ENCODE results near the gene BEX3. TPM values are rescaled to one million over a fixed set of nuclear protein-coding genes. Genes with fewer than 3 reads are reported as not detected.
"Not testable (repeated sequence)": the region's sequence is repeated elsewhere in the genome, so short reads cannot be mapped to it uniquely, and the experiment has no call there.

BEX3 gene
- total RNA-seq, 4 donors from 2014 or later: 43.8 to 71.7 (median 51.3) TPM

GRCh38 chrX:103404231-103405008 lies 28.1 kb downstream of the BEX3 start:
- TF ChIP-seq POLR2A (IDR thresholded peaks at IDR 0.05) (no peak), POLR2AphosphoS5 (IDR thresholded peaks at IDR 0.05) (no peak), EP300 (IDR thresholded peaks at IDR 0.05) (no peak), CTCF (IDR thresholded peaks at IDR 0.05) (no peak)

GRCh38 chrX:103405009-103405333 lies 28.6 kb downstream of the BEX3 start:
- Histone ChIP-seq H3K4me3 (peak overlapping the region; percentile 48), H3K4me1 (no peaks in the 10 kb centered on the region), H3K9me3 (no peaks in the 10 kb centered on the region), H3K36me3 (no peaks in the 10 kb centered on the region), H3K27ac (no peak overlapping the region), H3K27me3 (no peaks in the 10 kb centered on the region)
- DNase-seq (ENCODE audit: low spot score in 2 of 2): no peak
- WGBS: 22% methylated on average over 6 of the region's 7 CpGs
- TF ChIP-seq EP300 (IDR thresholded peaks at IDR 0.05): no peak
- TF ChIP-seq CTCF (IDR thresholded peaks at IDR 0.05): no peak
- no peak for TF ChIP-seq POLR2AphosphoS5 (IDR thresholded peaks at IDR 0.05)
- no peak for TF ChIP-seq POLR2A (IDR thresholded peaks at IDR 0.05)

More at GRCh38 chrX:103404231-103405008, 28.1 kb downstream of the BEX3 start:
- peak in 1 of 2 donors; percentile 78 for DNase-seq (ENCODE audit: low spot score in 2 of 2)
- no peaks in the 10 kb centered on the region for H3K4me1 ChIP-seq
- no peaks in the 10 kb centered on the region for H3K27me3 ChIP-seq
- 20% methylated on average over 13 of the region's 19 CpGs for WGBS
- H3K27ac ChIP-seq: no peak overlapping the region
- no peaks in the 10 kb centered on the region for H3K9me3 ChIP-seq
- H3K4me3 ChIP-seq: peak overlapping the region; percentile 48
- H3K36me3 ChIP-seq: no peaks in the 10 kb centered on the region

- Histone ChIP-seq H3K27me3 (no peaks in the 10 kb centered on the region), H3K4me1 (no peaks in the 10 kb centered on the region), H3K9me3 (no peaks in the 10 kb centered on the region), H3K27ac (no peak overlapping the region), H3K4me3 (no peak overlapping the region), H3K36me3 (no peaks in the 10 kb centered on the region)
- 61% methylated on average over 1 of the region's 1 CpG for WGBS
- TF ChIP-seq POLR2AphosphoS5 (IDR thresholded peaks at IDR 0.05) (no peak), EP300 (IDR thresholded peaks at IDR 0.05) (no peak), POLR2A (IDR thresholded peaks at IDR 0.05) (no peak), CTCF (IDR thresholded peaks at IDR 0.05) (no peak)
- DNase-seq (ENCODE audit: low spot score in 2 of 2): no peak
These were observed 29.9 kb downstream of the BEX3 start for GRCh38 chrX:103406256-103406655.

- 84% methylated on average over 2 of the region's 2 CpGs for WGBS
- Histone ChIP-seq H3K27ac (no peak overlapping the region), H3K27me3 (no peaks in the 10 kb centered on the region)
These were observed 31.4 kb downstream of the BEX3 start for GRCh38 chrX:103407776-103408175.

GRCh38 chrX:103411721-103412120 lies 35.4 kb downstream of the BEX3 start:
- DNase-seq (ENCODE audit: low spot score in 2 of 2); H3K4me3 ChIP-seq; H3K27me3 ChIP-seq; H3K4me1 ChIP-seq; H3K36me3 ChIP-seq; H3K9me3 ChIP-seq; H3K27ac ChIP-seq: not testable (repeated sequence)
- WGBS: 72% methylated on average over 2 of the region's 2 CpGs

More at GRCh38 chrX:103407776-103408175, 31.4 kb downstream of the BEX3 start:
- no peak overlapping the region for H3K4me3 ChIP-seq
- DNase-seq (ENCODE audit: low spot score in 2 of 2): no peak
- no peaks in the 10 kb centered on the region for H3K9me3 ChIP-seq
- TF ChIP-seq CTCF (IDR thresholded peaks at IDR 0.05) (no peak), EP300 (IDR thresholded peaks at IDR 0.05) (no peak)
- no peaks in the 10 kb centered on the region for H3K4me1 ChIP-seq
- H3K36me3 ChIP-seq: no peaks in the 10 kb centered on the region
